Measurements from ENCODE around the gene ST6GALNAC6. TPM values are rescaled to one million over a fixed set of nuclear protein-coding genes. Genes with fewer than 3 reads are reported as not detected.

The ST6GALNAC6 gene
- polyA plus RNA-seq, 3 donors: 8.2 to 14.4 (median 12.0) TPM

- peaks cover 0 to 5% of the 10 kb centered on the region in 2 donors for H3K27me3 ChIP-seq (ENCODE audit: control insufficient read depth in 2 of 2, insufficient read depth in 2 of 2, low read length in 2 of 2)
- intact Hi-C loops (cut with micrococcal nuclease): no loop called here
- no peak overlapping the region for H2AFZ ChIP-seq (ENCODE audit: insufficient read depth, low read depth, low read length, poor library complexity, severe bottlenecking)
- 79% methylated on average over 9 of the region's 14 CpGs for WGBS (ENCODE audit: insufficient coverage)
- H3K27me3 Mint-ChIP-seq (ENCODE audit: low read depth in 3 of 3): peaks cover 7 to 12% (median 9%) of the 10 kb centered on the region in 3 donors
- peak overlapping the region; percentile 93 for H3K4me2 ChIP-seq (replicated peaks; ENCODE audit: extremely low read depth, low read length, poor library complexity, severe bottlenecking)
- H3K36me3 Mint-ChIP-seq: peaks cover 16 to 36% of the 10 kb centered on the region in 2 donors
- no peak for DNase-seq
- peak overlapping the region in 4 of 7 donors; percentile 12 to 92 (median 62) for H3K27ac Mint-ChIP-seq
- no peak overlapping the region for H3K9ac ChIP-seq (ENCODE audit: insufficient read depth, low read length, poor library complexity, severe bottlenecking)
- H3K36me3 ChIP-seq (replicated peaks in 1 of 2; ENCODE audit: control insufficient read depth in 1 of 2, insufficient read depth in 2 of 2, low read length in 2 of 2): peaks cover 2 to 9% of the 10 kb centered on the region in 2 donors
- peaks cover 24% of the 10 kb centered on the region for H3K79me2 ChIP-seq (ENCODE audit: insufficient read depth, low read length)
- H3K9me3 ChIP-seq (replicated peaks in 1 of 2; ENCODE audit: control insufficient read depth in 1 of 2, insufficient read depth in 1 of 2, low read length in 2 of 2): no peaks in the 10 kb centered on the region
- H4K20me1 ChIP-seq (ENCODE audit: insufficient read depth, low read length): peaks cover 33% of the 10 kb centered on the region
- H3K4me1 Mint-ChIP-seq: peaks cover 42% of the 10 kb centered on the region
- TF ChIP-seq CTCF (IDR thresholded peaks at IDR 0.05): no peak
- no peak overlapping the region for H3K27ac ChIP-seq (ENCODE audit: low read depth in 1 of 2, low read length in 2 of 2)
- peaks cover 29 to 36% of the 10 kb centered on the region in 2 donors for H3K4me1 ChIP-seq (ENCODE audit: control insufficient read depth in 1 of 2, insufficient read depth in 2 of 2, low read length in 2 of 2)
- H3K9me3 Mint-ChIP-seq: peaks cover 0 to under 1% (median 0%) of the 10 kb centered on the region in 7 donors
- H3K4me3 ChIP-seq (replicated peaks in 1 of 3; ENCODE audit: low read depth in 2 of 3, low read length in 3 of 3): peak overlapping the region in 1 of 3 experiments; percentile 89
- peak overlapping the region; percentile 7 to 100 for H3K4me3 Mint-ChIP-seq
Measured at GRCh38 chr9:127936347-127936852, 37.0 kb upstream of the ST6GALNAC6 start.

GRCh38 chr9:127935765-127936221 is 36.4 kb upstream of the ST6GALNAC6 start:
- no peak overlapping the region for H2AFZ ChIP-seq (ENCODE audit: insufficient read depth, low read depth, low read length, poor library complexity, severe bottlenecking)
- intact Hi-C loops (cut with micrococcal nuclease): no loop called here
- no peak for TF ChIP-seq CTCF (IDR thresholded peaks at IDR 0.05)
- H3K27ac Mint-ChIP-seq: peak overlapping the region in 2 of 7 donors; percentile 26 to 73
- H3K36me3 Mint-ChIP-seq: peaks cover 16 to 36% of the 10 kb centered on the region in 2 donors
- H3K27me3 ChIP-seq (ENCODE audit: control insufficient read depth in 2 of 2, insufficient read depth in 2 of 2, low read length in 2 of 2): peaks cover 0 to 11% of the 10 kb centered on the region in 2 donors
- WGBS (ENCODE audit: insufficient coverage): 100% methylated on average over 3 of the region's 4 CpGs
- H3K4me1 Mint-ChIP-seq: peaks cover 48% of the 10 kb centered on the region
- peaks cover 0 to 4% (median 0%) of the 10 kb centered on the region in 7 donors for H3K9me3 Mint-ChIP-seq
- H3K27me3 Mint-ChIP-seq (ENCODE audit: low read depth in 3 of 3): peaks cover 14 to 18% (median 15%) of the 10 kb centered on the region in 3 donors
- H3K4me2 ChIP-seq (replicated peaks; ENCODE audit: extremely low read depth, low read length, poor library complexity, severe bottlenecking): peak overlapping the region; percentile 93
- no peak for DNase-seq
- no peak overlapping the region for H3K27ac ChIP-seq (ENCODE audit: low read depth in 1 of 2, low read length in 2 of 2)
- no peak overlapping the region for H3K4me3 ChIP-seq (replicated peaks in 1 of 3; ENCODE audit: low read depth in 2 of 3, low read length in 3 of 3)
- peaks cover 24% of the 10 kb centered on the region for H3K79me2 ChIP-seq (ENCODE audit: insufficient read depth, low read length)
- H4K20me1 ChIP-seq (ENCODE audit: insufficient read depth, low read length): peaks cover 36% of the 10 kb centered on the region
- no peak overlapping the region for H3K4me3 Mint-ChIP-seq
- H3K9me3 ChIP-seq (replicated peaks in 1 of 2; ENCODE audit: control insufficient read depth in 1 of 2, insufficient read depth in 1 of 2, low read length in 2 of 2): no peaks in the 10 kb centered on the region
- peaks cover 2 to 9% of the 10 kb centered on the region in 2 donors for H3K36me3 ChIP-seq (replicated peaks in 1 of 2; ENCODE audit: control insufficient read depth in 1 of 2, insufficient read depth in 2 of 2, low read length in 2 of 2)
- H3K4me1 ChIP-seq (ENCODE audit: control insufficient read depth in 1 of 2, insufficient read depth in 2 of 2, low read length in 2 of 2): peaks cover 35 to 42% of the 10 kb centered on the region in 2 donors
- no peak overlapping the region for H3K9ac ChIP-seq (ENCODE audit: insufficient read depth, low read length, poor library complexity, severe bottlenecking)
